Smooth muscle cell of the brain vasculature (primary cell): Measurements from ENCODE around the gene TBX22.
"Not testable (repeated sequence)": the region's sequence is repeated elsewhere in the genome, so short reads cannot be mapped to it uniquely, and the experiment has no call there.

Experiments
- DNase-seq: peaks from one replicate; pipeline ENCODE4 v3.0.0-alpha.2; 2012; ENCODE audit warnings: low read depth, low spot score

TBX22 gene, protein sequence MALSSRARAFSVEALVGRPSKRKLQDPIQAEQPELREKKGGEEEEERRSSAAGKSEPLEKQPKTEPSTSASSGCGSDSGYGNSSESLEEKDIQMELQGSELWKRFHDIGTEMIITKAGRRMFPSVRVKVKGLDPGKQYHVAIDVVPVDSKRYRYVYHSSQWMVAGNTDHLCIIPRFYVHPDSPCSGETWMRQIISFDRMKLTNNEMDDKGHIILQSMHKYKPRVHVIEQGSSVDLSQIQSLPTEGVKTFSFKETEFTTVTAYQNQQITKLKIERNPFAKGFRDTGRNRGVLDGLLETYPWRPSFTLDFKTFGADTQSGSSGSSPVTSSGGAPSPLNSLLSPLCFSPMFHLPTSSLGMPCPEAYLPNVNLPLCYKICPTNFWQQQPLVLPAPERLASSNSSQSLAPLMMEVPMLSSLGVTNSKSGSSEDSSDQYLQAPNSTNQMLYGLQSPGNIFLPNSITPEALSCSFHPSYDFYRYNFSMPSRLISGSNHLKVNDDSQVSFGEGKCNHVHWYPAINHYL

DNA sequence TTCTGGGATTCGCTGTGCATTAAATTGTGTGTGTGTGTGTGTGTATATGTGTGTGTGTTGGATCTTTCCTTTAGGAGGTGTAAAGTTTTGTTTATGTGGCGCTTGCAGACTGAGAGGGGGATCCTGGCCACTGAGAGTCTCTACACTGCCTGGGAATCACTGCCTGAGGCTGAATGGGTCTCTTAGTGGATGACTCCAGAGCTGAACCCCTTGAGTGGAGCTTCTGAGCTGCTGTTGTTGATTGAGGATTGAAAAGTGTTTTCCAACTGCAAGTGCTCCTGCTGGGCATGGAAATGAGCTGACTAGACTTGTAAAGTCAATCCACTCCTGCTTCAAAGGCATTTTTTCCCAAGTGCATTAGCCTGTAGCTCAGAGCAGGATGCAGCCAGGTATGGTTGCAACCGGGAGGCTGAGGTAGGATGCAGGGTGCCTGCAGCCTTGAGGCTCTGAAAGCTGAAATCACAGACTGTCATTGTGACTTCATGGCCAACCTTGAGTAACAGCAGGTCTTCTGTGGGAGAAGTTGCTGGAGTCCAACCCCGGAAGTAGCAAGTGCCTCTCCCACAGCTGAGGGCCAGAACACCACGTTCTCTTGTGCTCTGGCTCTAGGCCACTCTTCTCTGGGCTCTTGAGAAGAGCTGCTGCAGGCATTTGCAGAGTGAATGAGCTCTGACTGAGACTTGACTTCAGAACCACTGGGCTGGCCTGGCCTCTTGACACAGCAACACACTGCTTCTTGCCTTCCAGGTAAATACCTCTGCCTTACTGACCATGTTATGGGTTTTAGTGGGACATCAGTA is at the start of gene TBX22:
Gene TBX22, plus strand, starts transcription at position 613 of the 800 bp plus-strand sequence. CDS start 7,517 bp downstream, outside the sequence.
- no peak for DNase-seq

DNA sequence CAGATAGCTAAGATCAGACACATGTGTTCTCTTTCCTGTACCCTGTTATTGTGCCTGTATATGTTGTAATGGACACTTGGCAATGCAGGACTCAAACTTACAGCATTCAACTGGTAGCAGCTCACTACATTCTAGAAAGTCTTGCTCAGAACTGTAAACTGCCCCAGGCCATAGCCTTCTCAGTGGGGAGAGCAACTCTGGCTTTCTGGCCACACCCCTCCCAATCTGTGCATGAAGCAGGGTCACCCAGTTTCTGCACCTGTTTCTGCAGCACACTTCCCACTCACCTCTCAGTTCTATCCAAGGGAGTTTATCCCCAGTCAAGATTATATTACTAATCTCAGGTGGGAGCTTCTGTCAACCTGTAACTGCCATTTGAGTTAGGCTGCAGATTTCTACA is 38.9 kb upstream of the TBX22 start:
- DNase-seq: no peak

DNA sequence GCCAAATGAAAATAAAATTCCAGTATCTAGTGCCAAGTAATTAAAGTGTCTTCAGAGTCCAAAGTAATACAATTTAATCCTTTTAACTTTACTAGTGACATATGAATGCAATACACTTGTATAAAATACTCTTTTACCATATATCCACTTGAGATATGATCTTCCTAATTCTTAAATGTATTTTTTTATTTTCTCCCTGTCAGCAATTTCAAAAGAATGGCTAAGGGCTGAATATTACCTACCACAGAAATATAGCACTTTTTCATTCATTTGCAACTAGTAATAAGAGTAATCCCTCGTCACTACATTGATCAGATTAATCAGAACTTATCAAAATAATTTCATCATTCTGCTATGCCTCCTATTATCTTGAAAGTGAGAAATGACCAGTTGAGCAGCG is 10.1 kb upstream of the TBX22 start:
- no peak for DNase-seq

DNA sequence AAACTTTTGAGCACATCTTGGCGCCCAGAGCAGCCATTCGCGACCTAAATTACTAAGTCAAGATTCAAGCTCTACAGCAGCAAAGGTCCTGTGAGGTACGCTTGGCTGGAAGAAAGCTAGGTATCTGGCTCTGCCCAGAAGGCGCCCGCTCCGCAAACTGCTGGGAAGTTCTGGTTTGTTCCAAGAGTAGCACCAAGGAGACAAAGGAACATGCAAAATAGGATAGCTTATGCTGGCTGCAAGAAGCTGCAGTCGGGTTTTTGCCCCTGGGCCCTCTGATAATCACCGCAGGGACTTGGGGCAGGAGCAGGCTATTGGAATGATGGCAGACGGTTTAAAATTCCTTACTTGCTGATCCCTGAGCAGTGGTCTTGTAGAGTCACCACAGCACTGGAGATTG is 3.0 kb upstream of the TBX22 start:
- DNase-seq: no peak

DNA sequence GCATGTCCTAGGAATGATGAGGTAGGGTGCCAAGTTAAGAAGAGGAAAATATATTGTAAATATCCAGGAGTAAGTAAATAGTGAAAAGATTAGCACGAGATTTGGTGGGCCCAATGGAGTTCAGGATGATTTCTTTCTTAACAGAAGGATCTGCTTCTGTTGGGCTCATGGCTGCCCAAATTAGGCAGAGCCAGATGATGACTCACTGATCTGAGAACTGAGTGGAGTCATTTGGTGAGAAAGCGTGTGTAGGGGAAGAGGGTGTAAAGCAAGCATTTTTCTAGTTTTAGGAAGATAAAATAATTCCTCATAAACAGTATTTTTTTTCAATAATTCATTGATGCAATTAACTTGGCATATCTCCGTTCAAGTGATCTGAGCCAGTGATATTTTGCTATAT is 1.6 kb downstream of the TBX22 start:
- no peak for DNase-seq

DNA sequence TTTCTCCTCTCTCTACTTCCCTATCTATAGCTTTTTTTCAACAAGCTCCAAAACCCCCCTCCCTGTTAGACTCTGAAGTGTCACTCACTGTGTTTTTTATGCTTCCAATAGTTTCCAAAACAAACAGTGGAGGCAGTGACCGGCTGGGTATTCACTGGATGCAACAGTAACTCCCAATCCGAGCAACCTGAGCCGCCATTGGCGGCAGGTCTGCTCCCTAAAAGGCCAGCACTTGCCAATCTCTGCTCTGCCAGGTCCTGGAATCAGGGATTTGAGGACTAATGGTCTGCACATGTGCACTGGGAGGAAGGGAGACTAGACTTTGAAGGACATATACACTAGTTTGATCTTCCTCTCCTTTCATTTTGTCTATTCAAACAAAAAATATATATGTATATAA is 7.1 kb downstream of the TBX22 start:
- DNase-seq: no peak

DNA sequence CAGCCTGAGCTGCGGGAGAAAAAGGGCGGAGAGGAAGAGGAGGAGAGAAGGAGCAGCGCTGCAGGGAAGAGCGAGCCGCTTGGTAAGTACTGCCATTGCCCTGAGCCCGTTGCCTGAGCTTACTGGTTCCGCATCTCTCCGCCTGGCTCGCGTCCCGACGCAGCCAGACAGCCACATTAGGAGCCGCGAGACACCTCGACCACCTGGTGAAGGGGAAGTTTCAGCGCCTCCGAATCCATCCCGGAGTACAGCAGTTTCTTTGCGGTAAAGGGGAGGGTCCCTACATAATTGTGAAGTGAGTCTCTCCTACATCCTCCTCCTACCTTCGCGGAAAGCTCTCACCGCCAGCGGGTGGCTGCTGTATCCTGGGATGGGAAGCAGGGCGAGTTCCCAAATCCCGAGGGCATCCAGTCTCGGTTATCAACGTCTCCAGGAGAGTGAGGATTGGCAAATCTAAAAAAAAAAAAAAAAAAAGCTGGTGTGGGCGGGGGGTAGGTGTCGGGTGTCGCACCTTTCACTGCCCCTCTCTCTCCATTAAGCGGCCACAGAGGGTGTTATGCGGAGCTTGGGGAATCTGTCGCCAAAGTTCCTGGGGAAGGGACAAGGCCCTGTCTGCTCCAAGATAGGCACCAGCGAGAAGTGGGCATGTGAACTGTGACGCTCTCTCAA is 7.9 kb downstream of the TBX22 start:
- DNase-seq: no peak

DNA sequence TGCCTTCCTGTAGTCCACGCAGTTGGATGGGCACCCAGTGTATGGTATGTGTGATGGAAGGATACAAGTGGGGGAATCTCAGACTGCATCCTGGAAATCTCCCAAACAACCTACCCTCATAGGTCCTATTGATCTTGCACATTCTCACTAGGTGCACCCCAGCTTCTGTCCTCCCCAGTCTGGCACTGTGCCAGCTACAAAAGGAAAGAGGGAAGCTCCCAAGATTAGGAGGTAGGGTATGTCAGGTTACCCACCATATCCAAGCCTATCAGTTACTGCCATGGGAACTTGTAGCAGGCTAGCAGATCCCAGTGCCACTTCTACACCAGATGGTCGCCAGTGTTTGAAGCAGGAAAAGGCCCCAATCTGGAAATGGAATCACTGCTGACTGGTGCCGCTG is 11.6 kb downstream of the TBX22 start:
- DNase-seq: no peak

DNA sequence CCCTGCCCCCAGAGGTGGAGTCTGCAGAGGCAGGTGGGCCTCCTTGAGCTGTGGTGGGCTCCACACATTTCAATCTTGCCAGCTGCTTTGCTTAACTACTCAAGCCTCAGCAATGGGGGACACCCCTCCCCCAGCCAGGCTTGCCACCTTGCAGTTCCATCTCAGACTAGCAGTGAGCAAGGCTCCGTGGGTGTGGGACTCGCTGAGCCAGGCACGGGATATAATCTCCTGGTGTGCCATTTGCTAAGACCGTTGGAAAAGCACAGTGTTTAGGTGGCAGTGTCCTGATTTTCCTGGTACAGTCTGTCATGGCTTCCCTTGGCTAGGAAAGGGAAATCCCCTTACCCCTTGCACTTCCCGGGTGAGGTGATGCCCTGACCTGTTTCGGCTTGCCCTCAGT is 51.6 kb downstream of the TBX22 start:
- DNase-seq: not testable (repeated sequence)

DNA sequence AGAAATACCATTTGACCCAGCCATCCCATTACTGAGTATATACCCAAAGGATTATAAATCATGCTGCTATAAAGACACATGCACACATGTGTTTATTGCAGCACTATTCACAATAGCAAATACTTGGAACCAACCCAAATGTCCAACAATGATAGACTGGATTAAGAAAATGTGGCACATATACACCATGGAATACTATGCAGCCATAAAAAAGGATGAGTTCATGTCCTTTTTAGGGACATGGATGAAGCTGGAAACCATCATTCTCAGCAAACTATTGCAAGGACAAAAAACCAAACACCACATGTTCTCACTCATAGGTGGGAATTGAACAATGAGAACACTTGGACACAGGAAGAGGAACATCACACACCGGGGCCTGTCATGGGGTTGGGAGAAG is 61.1 kb downstream of the TBX22 start:
- DNase-seq: not testable (repeated sequence)
